ENCODE measurements around the gene GLCCI1.

GLCCI1 gene

GRCh38 chr7:8109196-8110022, 140.8 kb downstream of the GLCCI1 start:
- DNase-seq (ENCODE audit: low spot score in 2 of 2) (no peak), ATAC-seq (no peak)
- no peaks in the 10 kb centered on the region for H3K36me3 Mint-ChIP-seq
- no peak overlapping the region for H3K27ac Mint-ChIP-seq
- H3K4me3 Mint-ChIP-seq, result no peak overlapping the region
- H3K4me1 Mint-ChIP-seq, result peaks cover 34% of the 10 kb centered on the region
- H3K9me3 Mint-ChIP-seq, result no peaks in the 10 kb centered on the region

DNA sequence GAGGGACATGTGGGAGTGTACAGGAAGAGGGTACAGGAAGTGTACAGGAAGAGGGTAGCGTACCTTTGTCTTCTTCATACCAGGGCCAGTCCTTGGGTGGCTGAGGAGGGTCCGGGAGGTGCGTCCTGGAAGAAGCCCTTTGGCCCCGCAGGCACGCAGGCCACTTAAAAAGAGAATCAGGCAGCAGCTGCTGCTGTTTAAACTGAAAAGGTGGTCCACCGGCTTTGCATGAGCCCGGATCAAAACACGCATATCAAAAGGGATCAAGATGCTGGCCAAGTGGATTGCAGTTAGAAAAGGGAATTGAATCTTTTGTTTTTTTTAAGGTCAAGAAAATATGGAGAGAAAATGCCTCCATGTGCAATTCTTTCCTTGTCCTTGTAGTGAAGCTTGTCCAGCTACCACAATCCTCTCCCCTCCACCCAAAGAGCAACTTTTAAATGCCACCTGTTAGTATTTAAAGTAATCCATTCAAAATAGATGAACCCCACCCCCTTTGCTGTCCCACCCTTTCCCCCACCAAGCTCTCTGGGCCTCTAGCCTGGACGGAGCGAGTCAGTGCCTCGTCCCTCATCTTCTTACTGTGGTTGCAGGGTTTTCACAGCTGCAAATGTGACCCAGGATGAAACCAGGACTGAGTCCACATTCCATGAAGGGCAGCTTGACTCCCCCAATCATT, 142.8 kb downstream of the GLCCI1 start:
- H3K27ac Mint-ChIP-seq, result peak overlapping the region; percentile 62
- no peak overlapping the region for H3K4me3 Mint-ChIP-seq
- H3K9me3 Mint-ChIP-seq, result peaks cover 2% of the 10 kb centered on the region
- no peaks in the 10 kb centered on the region for H3K36me3 Mint-ChIP-seq
- ATAC-seq, result no peak
- peaks cover 34% of the 10 kb centered on the region for H3K4me1 Mint-ChIP-seq
- no peak for DNase-seq (ENCODE audit: low spot score in 2 of 2)

DNA sequence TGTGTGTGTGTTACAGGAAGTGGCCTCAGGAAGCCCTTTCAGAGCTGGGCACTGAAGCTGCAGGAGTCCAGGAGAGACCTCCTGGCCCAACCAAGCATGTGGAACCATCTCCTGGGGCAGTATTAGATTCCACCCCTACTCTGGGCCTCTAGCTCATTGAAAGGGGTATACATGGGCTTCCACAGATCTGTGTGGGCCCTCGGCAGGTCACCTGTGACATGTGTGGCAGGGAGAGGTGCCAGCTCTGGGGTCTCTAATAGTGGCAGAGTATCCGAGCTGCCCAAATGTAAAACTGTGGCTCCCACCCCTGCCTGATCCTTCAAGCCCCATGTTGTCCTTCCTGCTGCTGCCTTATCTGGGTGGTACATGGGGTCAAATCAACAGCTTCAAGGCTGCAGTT, 144.1 kb downstream of the GLCCI1 start:
- Mint-ChIP-seq H3K9me3 (peaks cover 2% of the 10 kb centered on the region), H3K36me3 (peaks cover 6% of the 10 kb centered on the region), H3K4me3 (no peak overlapping the region), H3K27ac (no peak overlapping the region), H3K4me1 (peaks cover 45% of the 10 kb centered on the region)
- ATAC-seq, result no peak
- DNase-seq (ENCODE audit: low spot score in 2 of 2), result no peak

DNA sequence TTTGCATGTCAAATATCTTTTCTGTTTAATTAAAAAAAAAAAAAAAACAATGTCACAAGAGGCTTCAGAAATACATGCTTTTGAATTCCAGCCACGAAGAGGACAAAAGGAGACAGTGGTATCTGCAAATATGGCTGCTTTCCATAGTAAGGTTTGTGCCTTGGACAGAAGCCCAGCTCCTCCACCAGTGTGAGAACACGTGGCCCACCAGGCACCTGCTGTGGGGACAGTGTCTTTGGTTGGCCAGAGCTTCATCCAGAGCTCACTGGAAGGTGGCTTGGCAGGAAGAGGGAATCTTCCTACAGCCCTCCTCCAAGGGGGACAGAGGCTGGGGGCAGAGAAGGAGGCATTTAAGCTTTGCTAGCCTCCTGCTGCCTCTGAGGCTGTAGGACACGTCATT, 144.6 kb downstream of the GLCCI1 start:
- ATAC-seq (no peak), DNase-seq (ENCODE audit: low spot score in 2 of 2) (no peak)
- peaks cover 49% of the 10 kb centered on the region for H3K4me1 Mint-ChIP-seq
- H3K27ac Mint-ChIP-seq, result peak overlapping the region; percentile 23
- peaks cover 6% of the 10 kb centered on the region for H3K36me3 Mint-ChIP-seq
- peaks cover 2% of the 10 kb centered on the region for H3K9me3 Mint-ChIP-seq
- no peak overlapping the region for H3K4me3 Mint-ChIP-seq

DNA sequence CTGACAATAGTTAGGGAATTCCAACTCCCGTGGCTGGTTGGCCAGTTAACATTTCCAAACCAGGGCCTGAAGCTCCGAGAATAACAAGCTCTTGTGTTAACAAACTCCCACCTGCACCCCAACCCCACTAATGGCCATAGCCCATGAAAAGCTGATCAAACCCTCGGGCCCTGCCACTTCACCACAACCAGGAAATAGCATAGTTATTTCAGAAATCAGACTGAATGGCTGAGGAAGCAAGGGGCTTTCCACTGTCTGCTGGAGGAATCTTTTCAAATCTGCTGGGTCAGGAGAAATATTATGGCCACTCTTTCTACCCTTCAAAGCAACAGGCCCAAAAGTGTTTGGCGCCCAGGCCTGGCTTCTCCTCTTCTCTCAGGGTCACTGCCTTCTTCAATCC, 145.6 kb downstream of the GLCCI1 start:
- peak overlapping the region; percentile 75 for H3K27ac Mint-ChIP-seq
- ATAC-seq, result peak; percentile 75
- DNase-seq (ENCODE audit: low spot score in 2 of 2), result no peak
- peaks cover 2% of the 10 kb centered on the region for H3K9me3 Mint-ChIP-seq
- peaks cover 58% of the 10 kb centered on the region for H3K4me1 Mint-ChIP-seq
- peak overlapping the region; percentile 7 for H3K4me3 Mint-ChIP-seq
- H3K36me3 Mint-ChIP-seq, result peaks cover 6% of the 10 kb centered on the region

GRCh38 chr7:8115547-8116402, 147.2 kb downstream of the GLCCI1 start:
- Mint-ChIP-seq H3K36me3 (peaks cover 6% of the 10 kb centered on the region), H3K27ac (no peak overlapping the region), H3K4me3 (no peak overlapping the region), H3K4me1 (peaks cover 64% of the 10 kb centered on the region), H3K9me3 (peaks cover 2% of the 10 kb centered on the region)
- no peak for DNase-seq (ENCODE audit: low spot score in 2 of 2)
- ATAC-seq, result peak; percentile 65

GRCh38 chr7:8117195-8117594, 148.6 kb downstream of the GLCCI1 start:
- peaks cover 6% of the 10 kb centered on the region for H3K36me3 Mint-ChIP-seq
- peaks cover 78% of the 10 kb centered on the region for H3K4me1 Mint-ChIP-seq
- no peak overlapping the region for H3K27ac Mint-ChIP-seq
- peak; percentile 68 for ATAC-seq
- no peak overlapping the region for H3K4me3 Mint-ChIP-seq
- H3K9me3 Mint-ChIP-seq, result peaks cover 2% of the 10 kb centered on the region
- DNase-seq (ENCODE audit: low spot score in 2 of 2), result no peak

- peaks cover 71% of the 10 kb centered on the region for H3K4me1 Mint-ChIP-seq
- no peak overlapping the region for H3K27ac Mint-ChIP-seq
These were observed 150.7 kb downstream of the GLCCI1 start for GRCh38 chr7:8119262-8119661.

GRCh38 chr7:8120390-8121058, 151.9 kb downstream of the GLCCI1 start:
- no peak for DNase-seq (ENCODE audit: low spot score in 2 of 2)
- peaks cover 7% of the 10 kb centered on the region for H3K36me3 Mint-ChIP-seq
- H3K27ac Mint-ChIP-seq, result peak overlapping the region; percentile 23
- peaks cover 69% of the 10 kb centered on the region for H3K4me1 Mint-ChIP-seq
- peak; percentile 54 for ATAC-seq
- peak overlapping the region; percentile 21 for H3K4me3 Mint-ChIP-seq
- H3K9me3 Mint-ChIP-seq, result peaks cover 2% of the 10 kb centered on the region

More at GRCh38 chr7:8119262-8119661, 150.7 kb downstream of the GLCCI1 start:
- H3K36me3 Mint-ChIP-seq, result peaks cover 6% of the 10 kb centered on the region
- no peak overlapping the region for H3K4me3 Mint-ChIP-seq
- ATAC-seq (no peak), DNase-seq (ENCODE audit: low spot score in 2 of 2) (no peak)
- peaks cover 2% of the 10 kb centered on the region for H3K9me3 Mint-ChIP-seq

DNA sequence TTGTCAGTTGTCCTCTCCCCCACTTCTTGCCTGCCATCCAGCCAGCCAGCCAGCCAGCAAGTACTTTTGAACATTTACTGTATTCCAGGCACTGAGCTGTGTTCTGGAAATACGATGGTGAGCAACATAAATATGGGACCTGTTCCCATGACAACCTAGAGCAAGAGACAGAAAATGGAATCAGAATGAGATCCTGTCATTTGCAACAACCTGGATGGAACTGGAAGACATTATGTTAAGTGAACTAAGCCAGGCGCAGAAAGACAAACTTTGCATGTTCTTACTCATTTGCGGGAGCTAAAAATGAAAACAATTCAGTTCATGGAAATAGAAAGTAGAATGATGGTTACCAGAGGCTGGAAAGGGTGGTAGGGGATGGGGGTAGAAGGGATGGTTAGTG, 152.6 kb downstream of the GLCCI1 start:
- no peak for DNase-seq (ENCODE audit: low spot score in 2 of 2)

DNA sequence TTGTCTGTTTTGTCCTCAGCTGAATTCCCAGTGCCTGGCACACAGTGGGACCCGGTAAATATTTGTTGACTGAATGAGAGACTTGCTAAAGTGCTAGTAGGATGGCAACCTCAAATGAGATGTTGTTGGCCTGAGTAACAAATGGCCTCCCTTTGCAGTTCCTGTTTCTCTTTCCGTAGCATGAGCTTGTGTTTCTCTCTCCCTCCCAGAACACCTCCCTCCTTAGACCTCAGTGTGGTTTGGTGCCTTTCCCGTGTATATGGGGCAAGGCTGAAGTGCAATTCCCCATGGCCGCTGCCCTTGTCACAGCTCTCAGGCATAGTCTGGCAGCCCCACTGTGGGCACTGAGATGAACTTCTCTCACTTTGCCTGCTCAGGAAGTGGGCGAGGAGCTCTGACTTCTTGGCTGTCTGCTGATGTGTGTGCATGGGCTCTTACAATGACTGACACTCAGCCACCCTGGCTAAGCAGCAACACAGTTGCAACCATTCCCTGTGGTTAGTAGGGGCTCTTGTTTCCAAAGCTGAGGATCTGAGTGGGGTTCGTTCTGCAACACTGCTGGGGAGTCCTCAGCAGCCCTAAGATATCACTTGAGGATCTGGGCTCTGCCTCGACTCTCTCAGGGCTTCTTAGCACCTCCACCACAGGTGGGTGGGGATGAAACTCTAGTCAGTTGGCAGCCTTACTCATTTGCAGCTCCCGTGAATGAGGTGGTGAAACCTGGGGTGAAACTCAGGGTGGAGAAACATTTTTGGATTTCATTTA, 157.3 kb downstream of the GLCCI1 start:
- Mint-ChIP-seq H3K9me3 (no peaks in the 10 kb centered on the region), H3K36me3 (peaks cover 13% of the 10 kb centered on the region)
- ATAC-seq, result peak; percentile 96

More for the DNA sequence above, 152.6 kb downstream of the GLCCI1 start:
- no peaks in the 10 kb centered on the region for H3K9me3 Mint-ChIP-seq
- peak overlapping the region; percentile 21 for H3K4me3 Mint-ChIP-seq
- H3K36me3 Mint-ChIP-seq, result peaks cover 14% of the 10 kb centered on the region
- H3K4me1 Mint-ChIP-seq, result peaks cover 69% of the 10 kb centered on the region
- peak overlapping the region; percentile 23 for H3K27ac Mint-ChIP-seq
- no peak for ATAC-seq

DNA sequence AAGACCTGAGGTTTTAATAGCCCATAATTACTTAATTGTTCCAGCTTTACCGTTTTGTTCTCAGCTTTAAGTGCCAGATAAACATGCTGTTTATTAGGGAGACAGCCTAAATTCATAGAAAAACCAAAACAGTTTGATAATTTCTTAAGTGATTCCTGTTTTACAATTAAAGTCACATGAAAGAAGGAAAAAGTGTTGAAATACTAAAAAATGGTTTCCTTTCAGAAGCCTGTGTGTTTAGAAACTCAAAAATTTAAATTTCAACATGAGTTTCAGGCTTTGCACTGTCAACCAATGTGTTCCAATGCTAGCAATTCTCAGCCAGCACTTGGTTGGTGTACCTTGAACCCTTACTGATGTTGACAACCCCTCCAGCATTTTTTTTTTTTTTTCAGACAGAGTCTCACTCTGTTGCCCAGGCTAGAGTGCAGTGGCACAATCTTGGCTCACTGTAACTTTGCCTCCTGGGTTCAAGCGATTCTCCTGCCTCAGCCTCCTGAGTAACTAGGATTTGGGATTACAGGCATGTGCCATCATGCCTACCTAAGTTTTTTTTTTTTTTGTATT, 158.1 kb downstream of the GLCCI1 start:
- ATAC-seq (no peak), DNase-seq (ENCODE audit: low spot score in 2 of 2) (no peak)
- H3K4me3 Mint-ChIP-seq, result peak overlapping the region; percentile 69
- H3K9me3 Mint-ChIP-seq, result no peaks in the 10 kb centered on the region
- peaks cover 81% of the 10 kb centered on the region for H3K4me1 Mint-ChIP-seq
- peak overlapping the region; percentile 91 for H3K27ac Mint-ChIP-seq
- H3K36me3 Mint-ChIP-seq, result peaks cover 13% of the 10 kb centered on the region

More for the DNA sequence above, 157.3 kb downstream of the GLCCI1 start:
- peak overlapping the region; percentile 91 for H3K27ac Mint-ChIP-seq
- DNase-seq (ENCODE audit: low spot score in 2 of 2), result peak; percentile 57 to 87
- H3K4me3 Mint-ChIP-seq, result peak overlapping the region; percentile 69
- peaks cover 81% of the 10 kb centered on the region for H3K4me1 Mint-ChIP-seq

DNA sequence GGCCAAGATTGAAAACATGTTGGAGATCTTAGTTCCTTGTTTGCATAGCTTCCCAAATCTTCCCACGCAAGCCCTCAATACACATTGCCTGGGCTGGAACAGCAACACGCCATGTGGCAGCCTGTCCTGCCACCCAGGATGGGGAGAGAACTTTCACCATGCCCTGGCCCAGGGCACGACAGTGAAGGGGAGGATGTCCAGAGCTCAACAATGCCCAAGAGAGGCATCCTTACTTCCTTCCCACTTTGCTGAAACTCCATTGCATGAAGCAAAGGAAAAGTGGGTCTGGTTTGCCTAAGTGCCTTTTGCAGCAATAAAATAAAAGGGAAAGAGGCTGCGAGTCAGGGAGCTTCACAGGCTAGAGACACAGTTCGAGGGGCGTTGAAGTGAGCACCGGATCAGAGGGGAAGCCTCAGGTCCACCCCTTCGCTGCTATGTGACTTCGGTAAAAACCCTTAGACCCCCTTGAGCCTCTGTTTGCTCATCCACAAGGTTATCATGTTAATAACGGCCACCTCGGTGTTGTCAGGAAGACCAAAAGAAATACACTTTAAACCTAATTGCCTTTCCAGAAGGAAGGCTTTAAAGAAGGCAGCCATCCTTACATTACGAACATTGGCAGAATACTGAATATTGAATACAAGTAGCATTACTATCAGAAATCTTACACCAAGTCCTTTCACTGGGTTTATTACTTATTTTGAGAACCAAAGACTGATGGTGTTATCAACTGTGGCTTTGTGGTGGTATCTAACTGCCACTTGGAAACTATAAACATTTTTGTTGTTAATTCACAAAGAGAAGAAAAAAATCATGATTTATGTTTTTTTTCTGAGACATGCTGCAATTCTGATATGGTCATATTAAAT, 160.1 kb downstream of the GLCCI1 start:
- ATAC-seq (no peak), DNase-seq (ENCODE audit: low spot score in 2 of 2) (no peak)
- peaks cover 13% of the 10 kb centered on the region for H3K36me3 Mint-ChIP-seq
- peaks cover 90% of the 10 kb centered on the region for H3K4me1 Mint-ChIP-seq
- peak overlapping the region; percentile 83 for H3K27ac Mint-ChIP-seq
- peak overlapping the region; percentile 66 for H3K4me3 Mint-ChIP-seq
- H3K9me3 Mint-ChIP-seq, result no peaks in the 10 kb centered on the region
